GM23248 (cell line): ENCODE data around the gene SS18L1. TPM values are rescaled to one million over a fixed set of nuclear protein-coding genes. Genes with fewer than 3 reads are reported as not detected.

Experiments used
- DNase-seq: peaks from one replicate; pipeline ENCODE4 v3.0.0-alpha.2; 2015
- H2AFZ ChIP-seq: fragments of 200-600 bp; sonication (generic); 2 replicates; pipeline ENCODE4 v1.6.1; 2016; ENCODE audit warnings: antibody characterized with exemption
- H3F3A ChIP-seq: fragments of 200-600 bp; sonication (generic); 2 replicates; pipeline ENCODE4 v1.6.1; 2016; ENCODE audit warnings: mild to moderate bottlenecking, antibody characterized with exemption, mixed run types; ENCODE audit not compliant: insufficient read depth
- H3K27ac ChIP-seq: fragments of 200-600 bp; sonication (generic); 2 replicates; pipeline ENCODE4 v1.5.1; 2016; ENCODE audit warnings: mild to moderate bottlenecking
- H3K27me3 ChIP-seq: fragments of 200-600 bp; sonication (generic); replicated peaks from 2 replicates; pipeline ENCODE4 v1.6.1; 2016; ENCODE audit warnings: mild to moderate bottlenecking; ENCODE audit not compliant: insufficient read depth
- H3K36me3 ChIP-seq: fragments of 200-600 bp; sonication (generic); 2 replicates; pipeline ENCODE4 v1.6.1; 2016; ENCODE audit warnings: low read depth, mild to moderate bottlenecking
- H3K4me1 ChIP-seq: fragments of 200-600 bp; sonication (generic); 2 replicates; pipeline ENCODE4 v1.6.1; 2016; ENCODE audit warnings: mild to moderate bottlenecking; ENCODE audit not compliant: insufficient read depth
- H3K4me2 ChIP-seq: fragments of 200-600 bp; sonication (generic); one replicate; pipeline ENCODE4 v1.6.1; 2016; ENCODE audit warnings: mild to moderate bottlenecking; ENCODE audit not compliant: unreplicated experiment
- H3K4me3 ChIP-seq: fragments of 200-600 bp; sonication (generic); 2 replicates; pipeline ENCODE4 v1.5.1; 2016; ENCODE audit warnings: mild to moderate bottlenecking
- H3K79me2 ChIP-seq: fragments of 200-600 bp; sonication (generic); 2 replicates; pipeline ENCODE4 v1.6.1; 2016; ENCODE audit warnings: mild to moderate bottlenecking; ENCODE audit not compliant: insufficient read depth
- H3K9ac ChIP-seq: fragments of 200-600 bp; sonication (generic); 2 replicates; pipeline ENCODE4 v1.6.1; 2016; ENCODE audit warnings: mild to moderate bottlenecking
- H3K9me2 ChIP-seq: fragments of 200-600 bp; sonication (generic); 2 replicates; pipeline ENCODE4 v1.6.1; 2016; ENCODE audit warnings: mixed run types, mild to moderate bottlenecking, moderate library complexity; ENCODE audit not compliant: insufficient read depth
- H3K9me3 ChIP-seq: fragments of 200-600 bp; sonication (generic); one replicate; pipeline ENCODE4 v1.6.1; 2017; ENCODE audit warnings: low read depth
- H4K20me1 ChIP-seq: fragments of 200-600 bp; sonication (generic); 2 replicates; pipeline ENCODE4 v1.6.0; 2016; ENCODE audit not compliant: insufficient read depth
- EZH2 ChIP-seq: fragments of 200-600 bp; sonication (generic); IDR thresholded peaks from 2 replicates; pipeline ENCODE4 v1.6.1; 2018; ENCODE audit warnings: antibody characterized with exemption, mild to moderate bottlenecking; ENCODE audit not compliant: insufficient read depth, poor library complexity, severe bottlenecking
- EZH2phosphoT487 ChIP-seq: fragments of 200-600 bp; sonication (generic); IDR thresholded peaks from 2 replicates; pipeline ENCODE4 v1.6.1; 2018; ENCODE audit warnings: antibody characterized with exemption, moderate library complexity, mild to moderate bottlenecking, low read depth; ENCODE audit not compliant: insufficient read depth
- WGBS, 2 experiments: methylation state at CpG; one replicate each; pipeline ENCODE4 v1.1.6; 2015 to 2017; ENCODE audit warnings: low lambda C conversion rate in 2 of 2, low coverage in 1 of 2; ENCODE audit errors: missing lambda C conversion rate in 2 of 2; 5-methylcytosine and 5-hydroxymethylcytosine counted together
- in situ Hi-C: fragments of 300-500 bp; cut with MboI; formaldehyde crosslinking; loops from 2 replicates; pipeline ENCODE4 v1.15.0; 2020
- polyA plus RNA-seq: library from polyadenylated mRNA; unstranded; fragments of >200 nt; fragmentation: Nextera tagmentation; extraction: Ambion mirVana; gene quantifications from 2 replicates; pipeline ENCODE4 v1.2.1, GENCODE V29; 2016
- total RNA-seq: library from RNA; depleted of rRNA; stranded (reverse); fragments of >200 nt; shearing (Covaris generic); gene quantifications from 2 replicates; pipeline ENCODE4 v1.2.3, GENCODE V29; 2014

SS18L1 gene
- total and polyA plus RNA-seq, 2 experiments from 2014 or later = 2.3 to 8.8 TPM

GRCh38 chr20:62174870-62175624 is 31.5 kb downstream of the SS18L1 start:
- peaks cover 3% of the 10 kb centered on the region; the same call in 1 of the 2 replicates for H3K36me3 ChIP-seq
- H3K79me2 ChIP-seq = no peaks in the 10 kb centered on the region
- H3K4me2 ChIP-seq = no peak overlapping the region
- no peak overlapping the region for H2AFZ ChIP-seq
- no peak for DNase-seq
- no peak overlapping the region for H3K9ac ChIP-seq
- no peaks in the 10 kb centered on the region for H3K4me1 ChIP-seq
- H3K9me2 ChIP-seq = no peaks in the 10 kb centered on the region
- H3K27me3 ChIP-seq = no peaks in the 10 kb centered on the region
- no peaks in the 10 kb centered on the region for H3K9me3 ChIP-seq
- no peaks in the 10 kb centered on the region for H3F3A ChIP-seq
- no peaks in the 10 kb centered on the region for H4K20me1 ChIP-seq
- no peak overlapping the region for H3K27ac ChIP-seq
- no peak overlapping the region for H3K4me3 ChIP-seq
- in situ Hi-C loops = no loop called here
- TF ChIP-seq EZH2 (no peak), EZH2phosphoT487 (no peak)
- 94 to 96% methylated on average over 24 to 26 of the region's 26 CpGs for WGBS, 2 experiments

GRCh38 chr20:62175711-62176110 is 32.1 kb downstream of the SS18L1 start:
- H3K27me3 ChIP-seq = no peaks in the 10 kb centered on the region
- H3K4me3 ChIP-seq = no peak overlapping the region
- H3K27ac ChIP-seq = no peak overlapping the region
- no peaks in the 10 kb centered on the region for H3K4me1 ChIP-seq
- no peaks in the 10 kb centered on the region for H4K20me1 ChIP-seq
- H3K9me3 ChIP-seq = no peaks in the 10 kb centered on the region
- H3K36me3 ChIP-seq = peaks cover 3% of the 10 kb centered on the region; the same call in 1 of the 2 replicates
- H3F3A ChIP-seq = no peaks in the 10 kb centered on the region; the same call in 1 of the 2 replicates
- no peak overlapping the region for H3K9ac ChIP-seq
- in situ Hi-C loops = no loop called here
- no peak overlapping the region for H3K4me2 ChIP-seq
- 93 to 96% methylated on average over 10 of the region's 10 CpGs for WGBS, 2 experiments
- no peaks in the 10 kb centered on the region for H3K79me2 ChIP-seq
- no peaks in the 10 kb centered on the region for H3K9me2 ChIP-seq
- TF ChIP-seq EZH2phosphoT487 (no peak), EZH2 (no peak)
- no peak for DNase-seq
- H2AFZ ChIP-seq = no peak overlapping the region

GRCh38 chr20:62176866-62177265 is 33.3 kb downstream of the SS18L1 start:
- Histone ChIP-seq H3F3A (peaks cover 10% of the 10 kb centered on the region), H3K36me3 (peaks cover 7% of the 10 kb centered on the region; the same call in 1 of the 2 replicates), H4K20me1 (no peaks in the 10 kb centered on the region), H3K4me3 (no peak overlapping the region), H3K4me2 (no peak overlapping the region), H3K27ac (no peak overlapping the region), H2AFZ (no peak overlapping the region), H3K9me2 (no peaks in the 10 kb centered on the region), H3K9ac (no peak overlapping the region), H3K4me1 (peaks cover 6% of the 10 kb centered on the region), H3K9me3 (no peaks in the 10 kb centered on the region), H3K27me3 (no peaks in the 10 kb centered on the region), H3K79me2 (peaks cover 3% of the 10 kb centered on the region; the same call in 1 of the 2 replicates)
- DNase-seq = no peak
- in situ Hi-C loops = no loop called here
- WGBS, 2 experiments = 95 to 96% methylated on average over 15 of the region's 15 CpGs
- no peak for TF ChIP-seq EZH2

- no peaks in the 10 kb centered on the region for H3K9me2 ChIP-seq
- H3K4me2 ChIP-seq = no peak overlapping the region
- H3K9me3 ChIP-seq = no peaks in the 10 kb centered on the region
- H3K4me3 ChIP-seq = no peak overlapping the region
- 89 to 92% methylated on average over 9 of the region's 9 CpGs for WGBS, 2 experiments
- H3F3A ChIP-seq = peaks cover 14% of the 10 kb centered on the region
- no peak for DNase-seq
- no peak overlapping the region for H2AFZ ChIP-seq
- peaks cover 9% of the 10 kb centered on the region for H3K4me1 ChIP-seq
- in situ Hi-C loops = no loop called here
- no peak overlapping the region for H3K9ac ChIP-seq
- TF ChIP-seq EZH2phosphoT487 (no peak), EZH2 (no peak)
- no peak overlapping the region for H3K27ac ChIP-seq
- H3K27me3 ChIP-seq = no peaks in the 10 kb centered on the region
- no peaks in the 10 kb centered on the region for H4K20me1 ChIP-seq
- peaks cover 7% of the 10 kb centered on the region; the same call in 1 of the 2 replicates for H3K36me3 ChIP-seq
- H3K79me2 ChIP-seq = peaks cover 7% of the 10 kb centered on the region; the same call in 1 of the 2 replicates
Observed at GRCh38 chr20:62177307-62177706, 33.7 kb downstream of the SS18L1 start.
